OCI-LY1 (cell line): ENCODE results near the gene ZFP1.

ENCODE experiments used
- CTCF ChIP-seq: fragments of 200-600 bp; sonication (generic), shearing (Covaris generic); IDR thresholded peaks from 2 replicates; pipeline ENCODE4 v1.5.1; 2017; ENCODE audit warnings: mild to moderate bottlenecking, antibody characterized with exemption, low read length, moderate library complexity, mixed read lengths
- EZH2 ChIP-seq: fragments of 200-600 bp; sonication (generic), shearing (Covaris generic); IDR thresholded peaks from 2 replicates; pipeline ENCODE4 v1.8.0; 2017; ENCODE audit warnings: borderline replicate concordance, mixed run types, mild to moderate bottlenecking, antibody characterized with exemption, low read length, moderate library complexity, mixed read lengths

DNA sequence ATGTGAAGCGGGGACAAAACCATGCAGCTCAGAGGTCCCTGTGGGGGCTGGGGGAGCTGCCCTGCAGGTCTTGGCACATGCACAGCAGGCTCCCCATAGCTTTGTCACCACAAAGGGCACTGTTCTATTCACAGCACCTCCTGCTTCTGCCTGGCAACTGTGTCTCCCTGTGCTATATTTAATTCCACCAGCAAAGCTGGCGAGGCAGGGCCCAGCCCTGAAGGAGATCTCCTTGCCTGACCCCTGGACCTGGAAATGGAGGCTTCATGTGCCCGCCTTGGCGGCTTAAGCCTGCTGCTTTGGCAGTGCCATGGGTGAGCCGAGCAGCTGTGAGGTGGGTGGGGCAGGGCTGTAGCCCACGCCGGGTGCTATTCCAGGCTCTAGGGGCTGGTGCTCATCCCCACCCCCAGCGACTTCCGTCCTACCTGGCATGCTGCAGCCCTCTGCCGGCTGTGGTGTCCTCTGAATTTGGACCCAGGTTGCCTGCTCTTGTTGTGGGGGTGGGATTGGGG, 38.5 kb upstream of the ZFP1 start:
- no peak; the same call in 1 of the 2 replicates for TF ChIP-seq CTCF
- TF ChIP-seq EZH2: no peak
